Suprapubic skin (tissue), 4 donors: ENCODE results near the gene PON3. TPM values are rescaled to one million over a fixed set of nuclear protein-coding genes. Genes with fewer than 3 reads are reported as not detected.

Experiments
- DNase-seq, 2 donors: peaks; one replicate each; pipeline ENCODE4 v3.0.0-alpha.2; 2019; ENCODE audit warnings: low spot score in 2 of 2
- H3K27ac ChIP-seq: fragments of 200-600 bp; sonication (generic); one replicate; pipeline ENCODE4 v1.5.1; 2019
- H3K27me3 ChIP-seq: fragments of 200-600 bp; sonication (generic); one replicate; pipeline ENCODE4 v1.5.1; 2019
- H3K36me3 ChIP-seq: fragments of 200-600 bp; sonication (generic); one replicate; pipeline ENCODE4 v1.5.1; 2019
- H3K4me1 ChIP-seq: fragments of 200-600 bp; sonication (generic); one replicate; pipeline ENCODE4 v1.5.1; 2019
- H3K4me3 ChIP-seq: fragments of 200-600 bp; sonication (generic); one replicate; pipeline ENCODE4 v1.5.1; 2019; ENCODE audit warnings: mild to moderate bottlenecking
- H3K9me3 ChIP-seq: fragments of 200-600 bp; sonication (generic); one replicate; pipeline ENCODE4 v1.5.1; 2019
- EP300 ChIP-seq: sonication (generic); formaldehyde crosslinking; IDR thresholded peaks from one replicate; pipeline ENCODE4 v1.6.1; 2017; ENCODE audit warnings: antibody characterized with exemption
- POLR2A ChIP-seq, 2 donors: fragments of 450-650 bp; IDR thresholded peaks; one replicate each; pipeline ENCODE4 v1.6.1; 2017; ENCODE audit warnings: antibody characterized with exemption in 2 of 2, mild to moderate bottlenecking in 2 of 2, moderate library complexity in 2 of 2
- POLR2AphosphoS5 ChIP-seq, 3 donors: sonication (generic); formaldehyde crosslinking; IDR thresholded peaks; one replicate each; pipeline ENCODE4 v1.6.1; 2017; ENCODE audit warnings: antibody characterized with exemption in 3 of 3
- WGBS: methylation state at CpG from one replicate; pipeline ENCODE4 v1.1.5; 2018; 5-methylcytosine and 5-hydroxymethylcytosine counted together
- total RNA-seq, 4 donors: library from RNA; depleted of rRNA; stranded (reverse); fragments of >200 nt; gene quantifications; one replicate each; pipeline ENCODE4 v1.1.0, GENCODE V29; 2016
- TF ChIP-seq, protein P1 (sequence below), 2 donors: fragments of 200-600 bp in 1 of 2; fragments of 450-650 bp in 1 of 2; sonication (generic) in 1 of 2; IDR thresholded peaks; one replicate each; pipeline ENCODE4 v1.5.1; 2016 to 2019; ENCODE audit warnings: antibody characterized with exemption in 2 of 2, mild to moderate bottlenecking in 1 of 2, moderate library complexity in 1 of 2

Gene PON3
- total RNA-seq, 4 donors from 2014 or later: 2.9 to 14.5 (median 11.7) TPM

DNA sequence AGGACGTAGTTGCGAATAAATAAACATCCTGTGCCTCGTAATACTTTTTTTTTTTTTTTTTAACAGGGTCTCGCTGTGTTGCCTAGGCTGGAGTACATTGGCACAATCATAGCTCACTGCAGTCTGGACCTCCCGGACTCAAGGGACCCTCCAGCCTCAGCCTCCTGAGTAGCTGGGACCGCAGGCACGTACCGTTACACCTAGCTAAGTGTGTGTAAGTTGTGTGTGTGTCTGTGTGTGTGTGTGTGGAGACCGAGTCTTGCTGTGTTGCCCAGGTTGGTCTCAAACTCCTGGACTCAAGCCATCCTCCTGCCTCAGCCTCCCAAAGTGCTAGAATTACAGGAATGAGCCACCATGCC, 39.2 kb upstream of the PON3 start:
- WGBS: 59% methylated on average over 9 of the region's 9 CpGs
- Histone ChIP-seq H3K27me3 (no peaks in the 10 kb centered on the region), H3K4me3 (peak overlapping the region; percentile 68), H3K9me3 (no peaks in the 10 kb centered on the region), H3K36me3 (no peaks in the 10 kb centered on the region), H3K27ac (peak overlapping the region; percentile 89), H3K4me1 (peaks cover 18% of the 10 kb centered on the region)
- DNase-seq: no peak
- TF ChIP-seq POLR2AphosphoS5 (IDR thresholded peaks at IDR 0.05) (no peak), POLR2A (IDR thresholded peaks at IDR 0.05) (no peak), EP300 (no peak)
- TF ChIP-seq, protein P1, sequence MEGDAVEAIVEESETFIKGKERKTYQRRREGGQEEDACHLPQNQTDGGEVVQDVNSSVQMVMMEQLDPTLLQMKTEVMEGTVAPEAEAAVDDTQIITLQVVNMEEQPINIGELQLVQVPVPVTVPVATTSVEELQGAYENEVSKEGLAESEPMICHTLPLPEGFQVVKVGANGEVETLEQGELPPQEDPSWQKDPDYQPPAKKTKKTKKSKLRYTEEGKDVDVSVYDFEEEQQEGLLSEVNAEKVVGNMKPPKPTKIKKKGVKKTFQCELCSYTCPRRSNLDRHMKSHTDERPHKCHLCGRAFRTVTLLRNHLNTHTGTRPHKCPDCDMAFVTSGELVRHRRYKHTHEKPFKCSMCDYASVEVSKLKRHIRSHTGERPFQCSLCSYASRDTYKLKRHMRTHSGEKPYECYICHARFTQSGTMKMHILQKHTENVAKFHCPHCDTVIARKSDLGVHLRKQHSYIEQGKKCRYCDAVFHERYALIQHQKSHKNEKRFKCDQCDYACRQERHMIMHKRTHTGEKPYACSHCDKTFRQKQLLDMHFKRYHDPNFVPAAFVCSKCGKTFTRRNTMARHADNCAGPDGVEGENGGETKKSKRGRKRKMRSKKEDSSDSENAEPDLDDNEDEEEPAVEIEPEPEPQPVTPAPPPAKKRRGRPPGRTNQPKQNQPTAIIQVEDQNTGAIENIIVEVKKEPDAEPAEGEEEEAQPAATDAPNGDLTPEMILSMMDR (IDR thresholded peaks at IDR 0.05): no peak

DNA sequence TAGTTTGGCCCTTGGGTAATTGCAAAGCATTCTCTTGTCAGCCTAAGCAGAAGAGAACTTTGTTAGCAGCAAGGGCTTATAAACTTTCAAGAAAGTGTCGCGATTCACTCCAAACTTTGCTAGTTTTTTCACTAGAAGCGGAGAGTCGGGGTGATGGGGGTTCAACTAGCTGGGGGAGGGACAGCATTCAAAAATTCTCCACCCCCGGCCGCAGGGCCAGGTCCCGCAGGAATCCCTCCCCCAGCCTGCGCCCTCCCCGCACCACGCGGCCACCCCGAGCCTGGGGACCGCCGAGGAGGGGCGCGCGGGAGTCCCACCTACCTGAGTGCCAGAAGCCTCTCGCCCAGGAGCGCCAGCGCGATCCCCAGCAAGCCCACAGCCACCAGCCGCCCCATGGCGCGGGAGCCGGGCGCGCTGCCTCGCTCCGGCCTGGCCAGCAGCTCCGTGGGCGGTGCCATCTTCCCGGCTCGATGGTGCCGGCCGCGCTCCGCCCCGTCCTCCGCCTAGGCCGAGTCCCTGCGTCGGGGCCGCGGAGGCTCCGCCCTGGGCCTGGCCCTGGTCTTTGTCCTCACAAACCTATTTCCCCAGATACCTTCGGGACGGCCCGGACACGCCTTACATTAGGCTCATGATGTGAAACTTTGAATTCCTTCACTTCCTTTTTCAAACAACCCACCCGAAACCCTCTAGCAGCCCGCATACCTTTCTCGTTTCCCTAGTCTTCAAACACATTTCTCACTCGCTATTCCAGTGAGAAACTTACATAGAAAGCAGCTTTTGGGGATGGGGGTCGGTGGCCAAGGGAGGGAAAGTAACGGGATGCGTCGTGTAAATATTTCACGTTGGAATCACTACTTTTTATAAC, 38.6 kb upstream of the PON3 start, which contains the start of gene PON2:
Gene PON2, minus strand, starts transcription at position 472 of the 865 bp plus-strand sequence. Its CDS starts 77 bp downstream, at position 395.
- Histone ChIP-seq H3K27me3 (no peaks in the 10 kb centered on the region), H3K27ac (peak within 1 kb of the TSS; percentile 89), H3K4me3 (peak within 1 kb of the TSS; percentile 68), H3K4me1 (peaks cover 18% of the 10 kb centered on the region), H3K9me3 (no peaks in the 10 kb centered on the region), H3K36me3 (no peaks in the 10 kb centered on the region)
- DNase-seq: peak; percentile 79 to 88
- TF ChIP-seq POLR2A (IDR thresholded peaks at IDR 0.05) (peak in 1 of 2 donors; percentile 32), EP300 (no peak), POLR2AphosphoS5 (IDR thresholded peaks at IDR 0.05) (peak in 1 of 3 donors; percentile 12)
- WGBS: 3% methylated on average over 31 of the region's 58 CpGs

DNA sequence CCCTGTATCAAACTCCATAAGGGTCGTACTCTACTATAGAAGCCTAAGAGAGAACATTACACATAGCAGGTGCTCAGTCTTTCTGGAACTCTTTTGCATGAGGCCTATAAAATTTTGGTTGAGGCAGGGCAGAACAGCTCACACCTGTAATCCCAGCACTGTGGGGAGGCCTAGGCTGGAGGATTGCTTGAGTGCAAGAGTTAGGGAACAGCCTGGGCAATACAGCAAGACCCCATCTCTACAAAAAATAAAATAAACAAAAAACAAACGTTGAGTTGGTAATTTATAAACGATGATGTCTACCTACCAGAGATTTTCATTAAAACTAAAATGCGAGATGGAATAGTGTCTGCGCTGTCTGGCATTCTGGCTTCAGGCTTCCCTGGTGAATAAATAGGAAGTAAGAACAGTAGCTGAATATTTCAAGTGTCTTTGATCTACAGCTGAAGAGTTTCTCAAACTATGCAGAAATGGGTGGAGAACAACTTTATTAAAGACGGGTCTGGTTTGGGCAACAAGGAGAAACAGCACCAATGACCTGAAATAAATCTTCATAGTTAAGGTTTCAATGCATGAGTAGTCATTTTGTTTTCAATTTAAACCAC, 37.9 kb upstream of the PON3 start:
- DNase-seq: no peak
- TF ChIP-seq EP300: no peak
- peaks cover 18% of the 10 kb centered on the region for H3K4me1 ChIP-seq
- H3K4me3 ChIP-seq: peak overlapping the region; percentile 68
- no peaks in the 10 kb centered on the region for H3K9me3 ChIP-seq
- 40% methylated on average over 6 of the region's 6 CpGs for WGBS
- no peaks in the 10 kb centered on the region for H3K27me3 ChIP-seq
- H3K36me3 ChIP-seq: no peaks in the 10 kb centered on the region
- H3K27ac ChIP-seq: peak overlapping the region; percentile 89

DNA sequence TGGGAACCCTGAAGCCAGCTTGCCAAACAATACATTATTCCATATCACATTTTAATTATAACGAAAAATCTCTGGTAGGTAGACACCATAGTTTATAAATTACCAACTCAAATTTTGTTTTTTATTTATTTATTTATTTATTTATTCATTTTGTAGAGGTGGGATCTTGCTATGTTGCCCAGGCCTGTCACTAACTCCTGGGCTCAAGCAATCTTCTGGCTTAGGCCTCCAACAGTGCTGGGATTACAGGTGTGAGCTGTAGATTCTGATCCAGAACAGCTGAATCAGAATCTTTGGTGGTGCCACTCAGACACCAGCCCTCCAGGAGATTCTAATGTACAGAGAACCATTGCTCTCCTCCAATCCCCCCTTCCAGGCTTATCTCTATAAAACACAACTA, 37.0 kb upstream of the PON3 start:
- WGBS: 86% methylated on average over 1 of the region's 1 CpG
- Histone ChIP-seq H3K4me1 (peaks cover 15% of the 10 kb centered on the region), H3K9me3 (no peaks in the 10 kb centered on the region), H3K36me3 (no peaks in the 10 kb centered on the region), H3K27ac (no peak overlapping the region), H3K4me3 (no peak overlapping the region), H3K27me3 (no peaks in the 10 kb centered on the region)
- TF ChIP-seq EP300 (no peak), POLR2AphosphoS5 (IDR thresholded peaks at IDR 0.05) (no peak), POLR2A (IDR thresholded peaks at IDR 0.05) (no peak)
- TF ChIP-seq, protein P1 (IDR thresholded peaks at IDR 0.05): no peak
- no peak for DNase-seq

DNA sequence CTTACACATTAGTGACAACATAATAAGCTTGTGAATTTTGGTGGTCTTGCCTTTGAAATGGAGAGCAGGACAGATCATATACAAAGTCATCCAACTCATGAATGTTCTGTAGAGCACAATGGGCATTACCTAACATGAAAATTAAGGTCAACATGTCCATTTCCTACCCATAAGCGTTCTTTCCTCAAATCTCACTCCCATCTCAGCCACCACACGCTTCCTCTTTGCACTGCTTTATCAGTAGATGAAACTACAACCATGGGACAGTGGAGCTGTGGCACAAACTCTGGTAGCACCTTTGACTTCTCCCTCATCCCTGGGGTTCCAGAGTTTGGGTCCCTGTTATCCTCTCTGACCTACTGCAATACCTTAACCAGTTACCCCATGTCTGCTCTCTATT, 36.4 kb upstream of the PON3 start:
- no peaks in the 10 kb centered on the region for H3K27me3 ChIP-seq
- 87% methylated on average over 2 of the region's 2 CpGs for WGBS
- H3K27ac ChIP-seq: no peak overlapping the region
- no peak overlapping the region for H3K4me3 ChIP-seq
- TF ChIP-seq POLR2A (IDR thresholded peaks at IDR 0.05) (no peak), POLR2AphosphoS5 (IDR thresholded peaks at IDR 0.05) (no peak), EP300 (no peak)
- TF ChIP-seq, protein P1 (IDR thresholded peaks at IDR 0.05): no peak
- no peaks in the 10 kb centered on the region for H3K9me3 ChIP-seq
- H3K4me1 ChIP-seq: peaks cover 15% of the 10 kb centered on the region
- no peaks in the 10 kb centered on the region for H3K36me3 ChIP-seq
- DNase-seq: no peak

DNA sequence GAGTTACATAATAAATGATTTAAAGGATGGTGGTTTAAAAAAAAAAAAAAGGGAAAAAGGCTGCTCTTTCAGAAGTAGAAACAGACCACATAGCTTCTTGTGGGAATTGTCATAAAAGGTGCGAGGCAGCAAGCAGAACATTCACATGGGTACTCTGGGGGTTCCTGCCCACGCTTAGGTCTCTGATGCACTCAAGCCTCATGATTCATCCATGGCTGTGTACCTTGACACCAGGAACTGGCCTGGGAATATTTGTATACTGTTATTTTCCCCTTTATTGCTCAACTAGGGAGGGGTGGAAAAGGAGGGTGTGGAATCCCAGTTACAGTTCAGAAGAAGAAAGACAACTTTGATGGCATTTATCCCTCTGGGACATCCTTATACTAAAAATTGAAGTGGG, 34.7 kb upstream of the PON3 start:
- no peak overlapping the region for H3K27ac ChIP-seq
- DNase-seq: no peak
- H3K36me3 ChIP-seq: no peaks in the 10 kb centered on the region
- TF ChIP-seq EP300 (no peak), POLR2A (IDR thresholded peaks at IDR 0.05) (no peak), POLR2AphosphoS5 (IDR thresholded peaks at IDR 0.05) (no peak)
- TF ChIP-seq, protein P1 (IDR thresholded peaks at IDR 0.05): no peak
- 81% methylated on average over 2 of the region's 2 CpGs for WGBS
- peaks cover 15% of the 10 kb centered on the region for H3K4me1 ChIP-seq
- no peaks in the 10 kb centered on the region for H3K27me3 ChIP-seq
- no peaks in the 10 kb centered on the region for H3K9me3 ChIP-seq
- H3K4me3 ChIP-seq: no peak overlapping the region
